Tibial nerve (tissue), 4 donors: ENCODE measurements around the gene PDLIM7. TPM values are rescaled to one million over a fixed set of nuclear protein-coding genes. Genes with fewer than 3 reads are reported as not detected.

ENCODE experiments used
- DNase-seq, 2 donors: peaks; one replicate each; pipeline ENCODE4 v3.0.0-alpha.2; 2019; ENCODE audit warnings: low spot score in 2 of 2
- H3K27ac ChIP-seq, 4 donors: fragments of 200-600 bp; sonication (generic) in 3 of 4; one replicate each; pipeline ENCODE4 v1.5.1; 2017 to 2019; ENCODE audit warnings: mild to moderate bottlenecking in 1 of 4
- H3K27me3 ChIP-seq, 2 donors: fragments of 200-600 bp; sonication (generic) in 1 of 2; one replicate each; pipeline versions ENCODE4 v1.5.1 to v1.6.0; 2017 to 2019
- H3K36me3 ChIP-seq, 3 donors: fragments of 200-600 bp; sonication (generic); one replicate each; pipeline ENCODE4 v1.5.1; 2018 to 2019
- H3K4me1 ChIP-seq, 4 donors: fragments of 200-600 bp; sonication (generic) in 3 of 4; one replicate each; pipeline ENCODE4 v1.5.1; 2017 to 2019
- H3K4me3 ChIP-seq, 4 donors: fragments of 200-600 bp; sonication (generic) in 3 of 4; one replicate each; pipeline ENCODE4 v1.5.1; 2017 to 2019; ENCODE audit warnings: mild to moderate bottlenecking in 1 of 4, moderate library complexity in 1 of 4
- H3K9me3 ChIP-seq, 4 donors: fragments of 200-600 bp; sonication (generic) in 3 of 4; one replicate each; pipeline ENCODE4 v1.5.1; 2017 to 2019
- EP300 ChIP-seq, 2 donors: sonication (generic); formaldehyde crosslinking; IDR thresholded peaks; one replicate each; pipeline ENCODE4 v1.6.1; 2017; ENCODE audit warnings: antibody characterized with exemption in 2 of 2, mild to moderate bottlenecking in 1 of 2
- POLR2A ChIP-seq, 2 donors: fragments of 450-650 bp; IDR thresholded peaks; one replicate each; pipeline ENCODE4 v1.6.1; 2017; ENCODE audit warnings: antibody characterized with exemption in 2 of 2, mild to moderate bottlenecking in 2 of 2, moderate library complexity in 2 of 2
- WGBS, 2 donors: methylation state at CpG; one replicate each; pipeline ENCODE4 v1.1.5; 2018; 5-methylcytosine and 5-hydroxymethylcytosine counted together
- total RNA-seq, 4 donors: library from RNA; depleted of rRNA; stranded (reverse); fragments of >200 nt; gene quantifications; one replicate each; pipeline ENCODE4 v1.1.0, GENCODE V29; 2016
- TF ChIP-seq, protein P1 (sequence below), 5 experiments: fragments of 200-600 bp in 3 of 5; fragments of 450-650 bp in 2 of 5; sonication (generic) in 3 of 5; IDR thresholded peaks; one replicate each; pipeline ENCODE4 v1.5.1; 2016 to 2019; ENCODE audit warnings: antibody characterized with exemption in 5 of 5, mild to moderate bottlenecking in 3 of 5, moderate library complexity in 2 of 5

PDLIM7 gene
- total RNA-seq, 4 donors from 2014 or later, result 78.0 to 138 (median 89.9) TPM

DNA sequence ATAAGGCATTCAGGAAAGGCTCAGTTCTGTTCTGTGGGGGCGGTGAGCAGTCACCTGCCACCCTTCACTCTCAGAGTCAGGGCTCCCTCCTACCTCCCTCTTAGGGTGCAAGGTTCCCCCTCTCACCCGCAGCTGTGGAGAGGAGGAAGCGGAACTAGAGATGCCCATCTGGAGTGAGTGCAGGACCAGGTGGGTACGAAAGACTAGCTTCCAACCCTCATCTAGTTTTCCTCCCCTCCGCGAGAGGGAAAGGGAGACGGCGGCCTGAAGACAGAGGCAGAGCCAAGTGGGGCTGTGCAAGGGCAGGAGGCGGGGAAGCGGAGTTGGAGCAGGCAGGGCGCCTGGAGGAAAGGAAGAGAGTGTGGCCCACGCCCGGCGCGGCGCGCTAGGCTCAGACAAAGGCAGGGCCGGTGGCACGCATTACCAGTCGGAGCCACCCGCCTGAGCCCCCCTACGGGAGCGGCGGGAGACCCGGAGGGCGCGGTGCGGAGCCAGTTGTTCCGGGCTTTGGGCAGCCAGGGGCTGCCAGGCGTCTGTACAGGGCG is 43.5 kb downstream of the PDLIM7 start:
- no peak for DNase-seq
- no peaks in the 10 kb centered on the region for H3K9me3 ChIP-seq
- H3K27me3 ChIP-seq, result peaks cover 0 to 25% of the 10 kb centered on the region in 2 donors
- H3K4me3 ChIP-seq, result peak overlapping the region; percentile 45 to 72 (median 54)
- H3K36me3 ChIP-seq, result peaks cover 0 to 13% (median 0%) of the 10 kb centered on the region in 3 donors
- peaks cover 0 to 38% (median 23%) of the 10 kb centered on the region in 4 donors for H3K4me1 ChIP-seq
- WGBS, 2 donors, result 5 to 10% methylated on average over 19 to 24 of the region's 31 CpGs
- H3K27ac ChIP-seq, result peak overlapping the region in 3 of 4 donors; percentile 63 to 80 (median 79)
- TF ChIP-seq EP300 (IDR thresholded peaks at IDR 0.05) (no peak), POLR2A (IDR thresholded peaks at IDR 0.05) (no peak)
- TF ChIP-seq, protein P1, sequence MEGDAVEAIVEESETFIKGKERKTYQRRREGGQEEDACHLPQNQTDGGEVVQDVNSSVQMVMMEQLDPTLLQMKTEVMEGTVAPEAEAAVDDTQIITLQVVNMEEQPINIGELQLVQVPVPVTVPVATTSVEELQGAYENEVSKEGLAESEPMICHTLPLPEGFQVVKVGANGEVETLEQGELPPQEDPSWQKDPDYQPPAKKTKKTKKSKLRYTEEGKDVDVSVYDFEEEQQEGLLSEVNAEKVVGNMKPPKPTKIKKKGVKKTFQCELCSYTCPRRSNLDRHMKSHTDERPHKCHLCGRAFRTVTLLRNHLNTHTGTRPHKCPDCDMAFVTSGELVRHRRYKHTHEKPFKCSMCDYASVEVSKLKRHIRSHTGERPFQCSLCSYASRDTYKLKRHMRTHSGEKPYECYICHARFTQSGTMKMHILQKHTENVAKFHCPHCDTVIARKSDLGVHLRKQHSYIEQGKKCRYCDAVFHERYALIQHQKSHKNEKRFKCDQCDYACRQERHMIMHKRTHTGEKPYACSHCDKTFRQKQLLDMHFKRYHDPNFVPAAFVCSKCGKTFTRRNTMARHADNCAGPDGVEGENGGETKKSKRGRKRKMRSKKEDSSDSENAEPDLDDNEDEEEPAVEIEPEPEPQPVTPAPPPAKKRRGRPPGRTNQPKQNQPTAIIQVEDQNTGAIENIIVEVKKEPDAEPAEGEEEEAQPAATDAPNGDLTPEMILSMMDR (IDR thresholded peaks at IDR 0.05), result no peak

DNA sequence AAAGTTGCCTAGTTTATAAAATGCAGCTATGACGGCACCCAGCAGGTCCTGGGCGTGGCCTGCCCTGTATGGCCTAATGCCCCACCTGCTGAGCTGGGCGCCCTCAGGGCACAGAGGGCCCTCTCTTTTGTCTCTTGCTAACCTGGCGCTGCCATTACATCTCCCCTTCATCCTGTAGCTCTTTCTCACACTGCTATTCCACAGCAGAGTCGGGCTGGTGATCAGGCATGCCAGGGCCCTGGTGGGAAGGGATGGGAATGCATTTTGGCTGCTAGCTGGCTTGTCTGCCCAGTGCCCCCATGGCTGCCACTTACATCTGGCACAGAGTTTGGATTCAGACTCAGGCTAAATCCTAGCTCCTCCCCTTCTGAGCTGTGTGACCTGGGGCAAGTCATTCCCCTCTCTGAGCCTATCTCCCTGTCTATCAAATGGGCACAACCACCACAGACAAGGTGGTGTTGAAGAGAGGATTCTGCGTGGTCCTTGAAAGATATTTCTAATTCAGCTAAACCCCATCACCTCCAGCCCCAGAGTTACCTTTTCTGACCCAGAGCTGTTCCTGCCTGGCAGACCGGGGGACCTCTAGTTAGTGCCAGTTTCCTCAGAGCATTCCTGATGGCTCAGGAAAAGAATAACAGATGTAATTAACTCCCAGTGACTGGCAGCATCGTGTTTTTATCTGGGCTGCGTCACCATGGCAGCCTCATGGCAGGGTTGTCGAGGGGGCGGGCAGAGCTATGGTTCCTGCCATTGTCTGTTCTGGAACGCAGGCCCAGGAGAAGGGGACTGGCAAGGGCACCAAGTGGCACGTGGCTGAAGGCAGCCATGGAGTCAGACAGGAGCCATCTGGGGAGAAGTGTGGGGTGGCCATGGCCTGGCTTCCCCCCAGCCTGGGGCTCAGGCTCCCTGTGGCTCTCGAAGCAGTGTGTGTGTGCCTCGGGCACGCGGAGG is 44.4 kb downstream of the PDLIM7 start:
- TF ChIP-seq POLR2A (IDR thresholded peaks at IDR 0.05) (no peak), EP300 (IDR thresholded peaks at IDR 0.05) (peak in 1 of 2 donors; percentile 17)
- no peak for DNase-seq
- no peak overlapping the region for H3K4me3 ChIP-seq
- peaks cover 0 to 3% (median 0%) of the 10 kb centered on the region in 3 donors for H3K36me3 ChIP-seq
- H3K27ac ChIP-seq, result peak overlapping the region in 1 of 4 donors; percentile 63
- 75 to 76% methylated on average over 16 to 17 of the region's 17 CpGs for WGBS, 2 donors
- H3K27me3 ChIP-seq, result peaks cover 0 to 35% of the 10 kb centered on the region in 2 donors
- H3K4me1 ChIP-seq, result peaks cover 0 to 46% (median 28%) of the 10 kb centered on the region in 4 donors
- H3K9me3 ChIP-seq, result no peaks in the 10 kb centered on the region

- H3K27ac ChIP-seq, result peak overlapping the region in 1 of 4 donors; percentile 45
- H3K36me3 ChIP-seq, result no peaks in the 10 kb centered on the region
- no peak overlapping the region for H3K4me3 ChIP-seq
- WGBS, 2 donors, result 68 to 74% methylated on average over 9 of the region's 10 CpGs
- H3K27me3 ChIP-seq, result peaks cover 0 to 40% of the 10 kb centered on the region in 2 donors
- H3K9me3 ChIP-seq, result no peaks in the 10 kb centered on the region
- H3K4me1 ChIP-seq, result peaks cover 0 to 46% (median 38%) of the 10 kb centered on the region in 4 donors
- no peak for DNase-seq
- TF ChIP-seq EP300 (IDR thresholded peaks at IDR 0.05), result peak in 1 of 2 donors; percentile 9
- TF ChIP-seq, protein P1 (IDR thresholded peaks at IDR 0.05), result no peak
Observed at GRCh38 chr5:177450667-177451424, 46.6 kb downstream of the PDLIM7 start.

DNA sequence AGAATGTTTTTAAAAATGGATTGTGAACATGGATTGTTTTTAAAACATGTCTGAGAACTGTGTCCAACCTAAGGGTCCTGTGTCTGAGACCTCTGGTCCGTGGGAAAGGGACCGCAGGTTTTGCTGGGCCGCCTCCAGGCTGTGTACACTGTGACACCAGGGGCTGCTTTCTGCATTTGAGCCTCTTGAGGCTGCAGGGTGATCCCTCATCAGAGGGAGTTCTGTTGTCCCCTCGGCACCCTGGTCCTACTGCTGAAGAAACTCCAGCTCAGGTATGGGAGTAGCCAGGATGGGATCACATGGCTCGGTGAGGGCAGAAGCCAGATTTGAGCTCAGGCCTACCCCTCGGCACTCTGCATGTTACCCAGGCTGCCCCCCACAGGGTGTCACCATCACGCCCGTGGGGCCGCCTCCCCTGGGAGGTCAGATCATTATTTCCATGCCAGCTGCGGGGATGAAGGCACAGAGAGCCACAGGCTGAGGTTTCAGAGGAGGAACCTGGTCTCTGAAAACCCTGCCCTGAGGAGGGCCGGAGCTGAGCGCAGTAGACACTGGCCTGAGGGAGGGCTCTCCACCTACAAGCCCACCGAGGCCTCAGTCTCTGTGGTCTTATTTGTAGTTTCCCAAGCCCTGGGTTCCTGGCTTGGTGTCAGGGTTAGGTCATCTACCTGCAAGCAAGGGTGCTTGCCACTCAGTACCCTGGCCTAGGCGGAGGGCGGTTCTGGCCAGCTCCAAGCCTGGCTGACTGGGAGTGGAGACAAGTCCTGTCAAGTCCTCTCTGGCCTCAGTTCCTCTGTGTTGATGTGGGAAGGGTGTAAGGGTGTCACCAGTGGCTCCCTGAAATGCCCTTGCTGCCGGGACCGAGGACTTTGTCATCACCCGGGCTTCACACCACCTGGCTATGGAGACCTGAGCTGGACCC is 48.0 kb downstream of the PDLIM7 start:
- Histone ChIP-seq H3K27me3 (peaks cover 0 to 40% of the 10 kb centered on the region in 2 donors), H3K9me3 (no peaks in the 10 kb centered on the region), H3K36me3 (no peaks in the 10 kb centered on the region), H3K27ac (peak overlapping the region in 2 of 4 donors; percentile 4 to 25), H3K4me1 (peaks cover 0 to 41% (median 33%) of the 10 kb centered on the region in 4 donors), H3K4me3 (no peak overlapping the region)
- no peak for DNase-seq
- TF ChIP-seq EP300 (IDR thresholded peaks at IDR 0.05) (no peak), POLR2A (IDR thresholded peaks at IDR 0.05) (no peak)
- TF ChIP-seq, protein P1 (IDR thresholded peaks at IDR 0.05), result no peak
- WGBS, 2 donors, result 90 to 91% methylated on average over 14 to 18 of the region's 18 CpGs
